ENCODE measurements around the gene CTXN2. TPM values are rescaled to one million over a fixed set of nuclear protein-coding genes. Genes with fewer than 3 reads are reported as not detected.

The CTXN2 gene
- total and polyA plus RNA-seq, 8 donors: not detected

- H3K9me3 ChIP-seq: no peaks in the 10 kb centered on the region
- H3K36me3 ChIP-seq: no peaks in the 10 kb centered on the region
- no peak for TF ChIP-seq CTCF (IDR thresholded peaks at IDR 0.05)
- H3K4me3 ChIP-seq: no peak within 1 kb of the TSS
- H3K27ac ChIP-seq: no peak within 1 kb of the TSS
- ATAC-seq: no peak
- no peaks in the 10 kb centered on the region for H3K27me3 ChIP-seq
- DNase-seq: no peak
- intact Hi-C loops (cut with DNase I): no loop called here
- H3K4me1 ChIP-seq: no peaks in the 10 kb centered on the region
These were observed 14.5 kb downstream of the CTXN2 start, which contains the start of gene SLC12A1 for GRCh38 chr15:48205981-48206380. Gene SLC12A1 (plus strand): TSS chr15:48206302. CDS start chr15:48207720, 1,418 bp downstream.

GRCh38 chr15:48221261-48221660 is 29.8 kb downstream of the CTXN2 start:
- ATAC-seq: no peak
- intact Hi-C loops (cut with DNase I): no loop called here

GRCh38 chr15:48221885-48222284 is 30.4 kb downstream of the CTXN2 start:
- intact Hi-C loops (cut with DNase I): no loop called here
- H3K9me3 ChIP-seq: no peaks in the 10 kb centered on the region
- H3K4me3 ChIP-seq: no peak overlapping the region
- no peak for ATAC-seq
- no peak overlapping the region for H3K27ac ChIP-seq
- no peaks in the 10 kb centered on the region for H3K36me3 ChIP-seq
- peaks cover 0 to 13% of the 10 kb centered on the region in 2 donors for H3K27me3 ChIP-seq
- DNase-seq: no peak
- no peaks in the 10 kb centered on the region for H3K4me1 ChIP-seq
- no peak for TF ChIP-seq CTCF (IDR thresholded peaks at IDR 0.05)

More at GRCh38 chr15:48221261-48221660, 29.8 kb downstream of the CTXN2 start:
- no peak overlapping the region for H3K4me3 ChIP-seq
- no peaks in the 10 kb centered on the region for H3K9me3 ChIP-seq
- DNase-seq: no peak
- H3K4me1 ChIP-seq: no peaks in the 10 kb centered on the region
- no peak for TF ChIP-seq CTCF (IDR thresholded peaks at IDR 0.05)
- no peak overlapping the region for H3K27ac ChIP-seq
- no peaks in the 10 kb centered on the region for H3K36me3 ChIP-seq
- H3K27me3 ChIP-seq: peaks cover 0 to 13% of the 10 kb centered on the region in 2 donors

GRCh38 chr15:48222627-48223026 is 31.2 kb downstream of the CTXN2 start:
- intact Hi-C loops (cut with DNase I): no loop called here
- H3K27me3 ChIP-seq: peaks cover 0 to 13% of the 10 kb centered on the region in 2 donors
- no peak overlapping the region for H3K4me3 ChIP-seq
- no peaks in the 10 kb centered on the region for H3K4me1 ChIP-seq
- no peak for TF ChIP-seq CTCF (IDR thresholded peaks at IDR 0.05)
- no peaks in the 10 kb centered on the region for H3K36me3 ChIP-seq
- DNase-seq: no peak
- H3K9me3 ChIP-seq: no peaks in the 10 kb centered on the region
- no peak for ATAC-seq
- H3K27ac ChIP-seq: no peak overlapping the region

GRCh38 chr15:48225771-48226170 is 34.3 kb downstream of the CTXN2 start:
- no peak for DNase-seq
- no peak for TF ChIP-seq CTCF (IDR thresholded peaks at IDR 0.05)
- Histone ChIP-seq H3K27me3 (peaks cover 0 to 13% of the 10 kb centered on the region in 2 donors), H3K4me3 (no peak overlapping the region), H3K36me3 (no peaks in the 10 kb centered on the region), H3K27ac (no peak overlapping the region), H3K4me1 (no peaks in the 10 kb centered on the region), H3K9me3 (no peaks in the 10 kb centered on the region)
- ATAC-seq: no peak
- intact Hi-C loops (cut with DNase I): no loop called here

All from left lung (tissue), 10 donors.